ENCODE results near the gene ITPKA.
"Not testable (repeated sequence)": the region's sequence is repeated elsewhere in the genome, so short reads cannot be mapped to it uniquely, and the experiment has no call there.

The ITPKA gene

DNA sequence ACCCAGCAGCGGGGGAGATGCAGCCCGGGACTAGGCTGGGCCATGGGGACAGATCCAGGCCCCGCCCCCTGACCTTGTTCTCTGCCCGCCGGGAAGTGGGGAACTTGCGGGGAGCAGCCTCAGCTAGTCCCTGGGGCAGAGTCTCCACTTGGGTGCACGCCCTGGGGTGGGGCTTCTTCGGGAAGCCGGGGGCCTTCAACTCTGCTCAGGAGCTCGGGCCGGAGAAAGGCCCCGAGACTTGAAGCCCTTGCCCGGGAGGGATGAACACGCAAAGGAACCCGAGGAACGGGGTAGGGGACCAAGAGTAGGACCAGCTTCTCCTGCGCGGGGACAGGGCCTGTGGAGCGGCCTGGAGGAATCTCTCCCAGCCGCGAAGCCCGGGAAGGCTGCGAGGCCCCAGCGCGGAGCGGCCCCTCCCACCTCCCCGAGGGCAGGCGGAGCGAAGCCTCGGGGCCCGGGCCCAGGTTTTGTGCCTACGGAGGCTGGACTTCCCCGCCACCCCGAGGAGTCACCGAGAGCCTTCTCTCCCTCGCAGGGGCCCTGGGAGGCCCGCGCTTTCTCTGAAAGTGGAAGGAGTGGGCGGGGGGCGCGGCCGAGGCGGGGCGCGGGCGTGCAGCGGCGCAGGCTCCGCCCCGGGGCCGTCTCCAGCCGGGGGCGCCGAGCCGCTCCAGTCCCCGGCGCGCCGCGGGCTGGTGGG, at the start of gene ITPKA:
Gene ITPKA, plus strand, starts transcription at position 670 of the 697 bp plus-strand sequence. CDS start 54 bp downstream, outside the sequence.
- in situ Hi-C loops (cut with MboI; ENCODE audit: low sequenced_read_pairs), result no loop called here

DNA sequence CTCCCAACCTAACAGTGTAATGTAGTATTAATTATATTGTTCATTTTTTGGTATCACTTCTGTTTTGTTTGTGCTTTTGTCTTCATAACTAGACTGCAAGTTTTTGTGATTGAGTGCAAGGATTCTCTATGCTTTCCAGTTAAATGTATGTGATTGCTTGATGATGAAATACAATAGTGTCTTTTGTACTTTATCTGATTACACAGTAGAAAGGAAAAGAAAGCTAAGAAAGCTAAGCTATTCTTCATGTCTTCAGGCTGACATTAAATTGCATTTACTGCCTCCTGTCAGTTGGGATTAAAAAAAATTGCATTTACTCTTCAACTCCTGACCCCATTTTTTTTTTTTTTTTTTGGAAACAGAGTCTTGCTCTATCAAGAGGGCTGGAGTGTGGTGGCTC, 48.3 kb upstream of the ITPKA start:
- in situ Hi-C loops (cut with MboI; ENCODE audit: low sequenced_read_pairs), result no loop called here

DNA sequence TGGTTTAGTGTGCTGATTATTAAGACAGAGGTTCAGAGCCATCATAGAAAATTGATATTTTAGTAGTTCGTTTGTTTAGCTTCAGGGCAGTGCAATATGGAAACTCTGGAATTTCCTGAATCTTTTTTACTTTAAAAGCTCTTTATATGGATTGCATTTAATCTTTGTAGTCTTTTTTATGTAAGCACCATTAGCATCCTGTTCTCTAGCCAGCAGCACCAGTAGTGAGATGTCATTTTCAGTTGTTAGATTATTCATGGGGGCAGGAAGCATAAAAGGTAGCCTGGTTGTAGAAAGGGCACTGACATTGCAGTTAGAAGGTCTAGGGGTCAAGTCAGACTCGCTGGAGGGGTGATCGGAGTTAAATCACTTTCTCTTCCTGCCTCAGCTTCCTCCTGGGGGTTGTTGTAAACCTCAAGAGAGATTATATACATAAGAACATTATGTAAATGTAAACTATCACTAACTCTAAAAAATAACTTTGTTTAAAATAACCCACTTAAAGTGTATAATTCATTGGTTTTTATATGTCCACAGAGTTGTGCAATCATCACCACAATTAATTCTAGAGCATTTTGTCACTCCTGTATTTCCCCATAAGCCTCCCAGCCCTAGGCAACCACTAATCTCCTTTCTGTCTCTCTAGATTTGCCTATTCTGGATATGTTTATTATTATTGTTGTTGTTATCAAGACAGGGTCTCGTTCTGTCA, 31.4 kb upstream of the ITPKA start:
- in situ Hi-C loops (cut with MboI; ENCODE audit: low sequenced_read_pairs), result no loop called here

DNA sequence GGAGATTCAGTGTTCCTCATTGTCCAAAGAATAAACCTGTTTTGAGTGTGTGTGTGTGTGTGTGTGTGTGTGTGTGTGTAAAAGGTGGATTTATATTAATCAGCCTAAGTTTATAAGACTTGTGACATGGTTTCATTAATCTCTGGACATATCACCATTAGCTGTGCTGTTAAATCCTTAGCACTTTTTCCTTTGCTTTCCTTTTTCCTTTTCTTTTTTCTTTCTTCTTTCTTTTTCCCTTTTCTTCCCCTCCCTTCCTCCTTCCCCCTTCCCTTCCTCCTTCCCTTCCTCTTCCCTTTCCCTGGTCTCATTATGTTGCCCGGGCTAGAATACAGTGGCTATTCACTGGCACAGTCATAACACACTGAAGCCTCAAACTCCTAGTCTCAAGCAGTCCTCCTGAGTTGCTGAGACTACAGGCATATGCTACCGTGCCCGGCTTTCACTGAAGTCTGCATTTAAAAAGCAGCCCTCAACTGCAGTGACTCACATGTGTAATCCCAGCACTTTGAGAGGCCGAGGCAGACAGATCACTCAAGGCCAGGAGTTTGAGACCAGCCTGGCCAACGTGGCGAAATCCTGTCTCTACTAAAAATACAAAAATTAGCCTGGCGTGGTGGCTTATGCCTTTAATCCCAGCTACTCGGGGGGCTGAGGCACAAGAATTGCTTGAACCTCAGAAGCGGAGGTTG, 28.6 kb upstream of the ITPKA start:
- in situ Hi-C loops (cut with MboI; ENCODE audit: low sequenced_read_pairs), result no loop called here

DNA sequence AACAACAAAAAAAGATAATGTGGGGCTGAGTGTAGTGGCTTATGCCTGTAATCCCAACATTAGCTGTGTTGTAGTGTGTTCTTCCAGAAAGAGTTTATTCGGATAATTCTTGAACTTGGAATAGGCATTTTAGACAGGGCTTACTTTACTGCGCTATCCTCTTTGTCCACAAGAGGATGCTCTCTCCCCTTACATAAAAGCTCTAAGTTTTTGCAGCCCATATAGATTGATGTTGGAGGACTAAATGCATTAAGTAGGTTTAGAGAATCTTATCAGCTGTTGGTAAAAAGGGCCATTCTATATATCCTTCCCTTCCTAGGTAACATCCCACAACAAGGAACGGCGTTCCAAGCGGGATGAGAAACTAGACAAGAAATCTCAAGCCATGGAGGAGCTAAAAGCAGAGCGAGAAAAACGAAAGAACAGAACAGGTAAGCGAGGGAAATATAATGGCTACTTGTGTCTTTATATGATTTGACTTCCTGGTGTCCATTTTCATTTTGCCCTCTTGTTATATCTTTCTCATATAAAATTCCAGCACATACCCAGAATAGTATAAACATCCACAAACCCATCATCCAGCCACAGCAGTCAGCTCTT, 27.8 kb upstream of the ITPKA start:
- in situ Hi-C loops (cut with MboI; ENCODE audit: low sequenced_read_pairs), result no loop called here

GRCh38 chr15:41466711-41467110, 27.0 kb upstream of the ITPKA start:
- in situ Hi-C loops (cut with MboI; ENCODE audit: low sequenced_read_pairs), result no loop called here

- in situ Hi-C loops (cut with MboI; ENCODE audit: low sequenced_read_pairs), result not testable (repeated sequence)
These were observed 24.0 kb upstream of the ITPKA start for GRCh38 chr15:41469644-41470043.

GRCh38 chr15:41473418-41473817, 20.3 kb upstream of the ITPKA start:
- in situ Hi-C loops (cut with MboI; ENCODE audit: low sequenced_read_pairs), result no loop called here

- in situ Hi-C loops (cut with MboI; ENCODE audit: low sequenced_read_pairs), result no loop called here
These were observed 19.2 kb upstream of the ITPKA start for GRCh38 chr15:41474436-41474835.

- in situ Hi-C loops (cut with MboI; ENCODE audit: low sequenced_read_pairs), result no loop called here
These were observed 18.7 kb upstream of the ITPKA start for GRCh38 chr15:41474941-41475340.

DNA sequence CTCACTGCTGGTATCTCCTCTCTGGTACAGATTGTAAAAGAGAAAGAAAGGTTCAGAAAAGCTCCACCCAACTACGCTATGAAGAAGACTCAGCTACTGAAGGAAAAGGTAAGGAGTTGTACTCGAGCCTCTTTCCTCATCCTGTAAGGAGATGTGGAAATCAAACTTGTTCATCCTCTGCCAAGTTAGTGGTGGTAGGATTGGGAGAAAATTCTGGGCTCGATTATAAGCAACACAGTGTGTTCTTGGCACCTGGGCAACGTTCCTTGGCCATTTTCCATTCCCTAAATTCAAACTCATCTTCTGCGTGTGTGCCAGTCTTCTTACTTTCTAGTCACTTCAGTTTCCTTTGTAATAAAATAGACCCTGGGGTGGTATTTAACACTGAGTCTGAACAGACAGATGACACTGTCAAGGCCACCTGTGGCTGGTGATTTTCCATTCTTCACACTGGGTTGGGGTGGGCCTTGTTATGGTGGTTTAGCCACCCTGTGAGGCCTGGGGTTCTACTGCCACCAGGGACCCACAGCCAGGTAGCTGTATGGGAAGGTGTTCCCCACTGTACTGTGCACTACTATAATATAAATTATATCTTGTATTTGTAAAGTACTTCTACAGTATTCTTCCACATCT, 17.1 kb upstream of the ITPKA start:
- in situ Hi-C loops (cut with MboI; ENCODE audit: low sequenced_read_pairs), result no loop called here

DNA sequence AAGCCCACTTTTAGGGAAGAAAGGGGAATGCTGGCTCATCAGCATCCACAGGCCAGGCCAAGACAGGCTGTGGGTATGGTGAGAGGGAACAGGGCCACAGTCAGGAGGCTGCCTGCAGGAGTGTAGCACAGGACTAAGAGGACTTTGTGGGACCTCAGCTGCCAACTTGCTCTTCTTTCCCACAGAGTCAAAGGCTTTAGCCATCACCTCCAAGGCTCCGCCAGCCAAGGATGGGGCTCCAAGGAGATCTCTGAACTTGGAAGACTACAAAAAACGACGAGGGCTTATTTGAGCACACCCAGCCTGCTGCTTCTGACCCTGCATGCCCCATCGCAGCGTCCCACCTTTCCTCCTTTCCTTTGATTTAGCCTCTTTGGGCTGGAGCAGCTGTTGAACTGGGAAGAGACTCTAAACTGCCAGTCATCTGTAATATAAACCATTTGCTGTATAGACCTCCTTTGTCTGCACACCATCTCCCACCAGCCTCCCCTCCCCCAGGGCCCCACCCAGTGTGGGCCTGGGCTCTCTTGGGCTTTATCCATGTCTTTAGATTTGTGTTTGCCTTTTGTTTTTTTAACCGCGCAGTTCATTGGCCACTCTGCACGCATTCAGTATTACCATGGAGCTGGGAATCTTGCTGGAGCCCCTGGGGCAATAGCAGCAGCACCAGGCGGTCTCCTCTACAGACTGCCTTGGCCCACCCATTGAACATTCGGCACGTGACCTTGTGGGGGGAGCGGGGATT, 13.1 kb upstream of the ITPKA start:
- in situ Hi-C loops (cut with MboI; ENCODE audit: low sequenced_read_pairs), result no loop called here

- in situ Hi-C loops (cut with MboI; ENCODE audit: low sequenced_read_pairs), result no loop called here
These were observed 11.4 kb upstream of the ITPKA start for GRCh38 chr15:41482110-41482877.

DNA sequence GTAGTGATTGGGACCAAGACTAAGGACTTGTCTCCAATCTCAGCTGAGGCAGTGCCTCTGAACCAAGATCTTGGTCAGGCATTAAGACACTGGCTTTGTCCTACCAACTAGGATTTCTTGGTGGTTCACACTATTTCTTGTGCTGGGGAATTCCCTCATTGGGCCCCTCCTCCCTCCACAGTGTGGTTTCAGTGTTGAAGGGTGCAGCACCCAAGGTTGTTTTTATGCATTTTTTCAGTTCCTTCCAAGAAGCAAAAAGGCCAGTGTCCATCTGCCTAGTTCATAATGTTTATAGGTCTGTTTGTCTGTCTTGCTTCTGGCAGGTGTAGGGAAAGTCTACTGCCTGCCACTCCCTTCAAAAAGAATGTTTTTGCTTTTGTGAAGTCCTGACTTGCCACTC, 10.6 kb upstream of the ITPKA start:
- in situ Hi-C loops (cut with MboI; ENCODE audit: low sequenced_read_pairs), result no loop called here

GRCh38 chr15:41483519-41483918, 10.2 kb upstream of the ITPKA start:
- in situ Hi-C loops (cut with MboI; ENCODE audit: low sequenced_read_pairs), result no loop called here

DNA sequence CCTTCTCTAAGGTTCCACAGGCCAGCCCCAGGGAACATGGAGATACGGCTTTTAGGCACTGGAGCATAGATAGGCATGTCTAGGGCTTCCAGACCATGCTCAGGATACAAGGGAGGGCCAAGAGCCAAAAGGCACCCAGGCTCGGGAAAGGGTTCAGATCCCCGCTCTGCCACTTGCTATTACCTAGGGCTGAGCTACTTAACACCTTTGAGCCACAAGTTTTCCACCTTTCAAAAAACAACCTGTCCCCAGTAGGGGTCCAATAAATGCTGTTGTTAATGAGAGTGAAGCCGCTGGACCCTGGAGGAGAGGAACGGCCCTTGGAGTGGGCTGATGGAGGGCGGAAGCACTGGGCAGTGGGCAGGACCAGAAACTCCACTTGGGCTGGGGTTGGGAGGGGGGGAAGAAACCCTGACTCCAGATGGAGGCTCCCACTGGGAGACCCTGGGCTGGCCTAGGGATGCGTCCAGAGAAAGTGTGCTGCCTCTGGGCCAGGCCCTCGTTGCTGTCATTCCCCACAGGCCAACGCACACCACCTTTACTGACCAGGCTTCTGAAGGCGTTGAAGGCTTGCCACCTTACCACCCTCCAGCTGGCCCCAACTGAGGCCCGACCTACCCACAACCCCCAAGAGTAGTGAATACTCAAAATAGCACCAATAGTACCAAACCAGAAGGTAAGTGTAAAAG, 8.6 kb upstream of the ITPKA start:
- in situ Hi-C loops (cut with MboI; ENCODE audit: low sequenced_read_pairs), result no loop called here

DNA sequence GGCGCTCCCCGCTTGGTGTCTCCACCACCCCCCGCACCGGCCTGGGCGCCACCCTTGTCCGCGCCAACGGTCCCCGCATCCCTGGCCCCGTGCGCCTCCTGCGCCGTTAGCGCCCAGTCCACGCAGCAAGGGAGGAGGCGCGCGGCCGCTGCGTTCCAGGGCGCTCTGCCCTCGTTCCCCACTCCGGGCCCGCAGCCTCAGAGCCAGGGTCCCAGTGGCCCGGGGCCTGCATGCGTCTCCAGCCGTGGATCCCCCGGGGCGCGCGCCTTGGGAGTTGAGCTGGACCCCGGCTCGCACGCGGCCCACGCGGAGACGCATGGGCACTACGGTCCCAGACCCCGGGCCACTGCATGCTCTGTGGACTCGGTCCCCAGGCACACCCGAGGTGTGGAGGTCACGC, 7.4 kb upstream of the ITPKA start:
- in situ Hi-C loops (cut with MboI; ENCODE audit: low sequenced_read_pairs), result no loop called here

DNA sequence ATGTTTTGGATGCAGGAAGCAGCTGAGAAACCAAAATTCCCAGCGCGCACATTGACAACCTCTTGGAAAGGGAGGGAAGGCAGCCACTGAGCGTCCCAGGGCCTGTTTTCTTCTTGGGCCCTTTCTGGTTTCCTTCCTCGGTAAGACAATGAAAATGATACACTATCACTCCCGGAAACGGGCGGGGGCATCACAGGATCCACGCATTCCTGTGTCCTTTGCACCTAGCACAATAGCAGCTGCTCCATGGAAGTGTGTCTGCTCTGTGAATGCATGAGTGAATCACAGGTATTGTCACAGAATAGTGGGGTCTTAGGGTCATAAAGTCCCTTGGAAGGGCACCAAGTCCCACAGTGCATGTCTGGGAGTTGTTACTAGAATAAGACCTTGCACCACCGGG, 6.3 kb upstream of the ITPKA start:
- in situ Hi-C loops (cut with MboI; ENCODE audit: low sequenced_read_pairs), result no loop called here

GRCh38 chr15:41487802-41488201, 5.9 kb upstream of the ITPKA start:
- in situ Hi-C loops (cut with MboI; ENCODE audit: low sequenced_read_pairs), result no loop called here

All from hTERT RPE-1 (cell line).